GM21619 (cell line): ENCODE data around the gene SND1.

Source experiments
- ATAC-seq: cut with Tn5 transposase; IDR thresholded peaks from one replicate; pipeline ENCODE4 v1.9.1; 2021; ENCODE audit not compliant: unreplicated experiment

SND1 gene

DNA sequence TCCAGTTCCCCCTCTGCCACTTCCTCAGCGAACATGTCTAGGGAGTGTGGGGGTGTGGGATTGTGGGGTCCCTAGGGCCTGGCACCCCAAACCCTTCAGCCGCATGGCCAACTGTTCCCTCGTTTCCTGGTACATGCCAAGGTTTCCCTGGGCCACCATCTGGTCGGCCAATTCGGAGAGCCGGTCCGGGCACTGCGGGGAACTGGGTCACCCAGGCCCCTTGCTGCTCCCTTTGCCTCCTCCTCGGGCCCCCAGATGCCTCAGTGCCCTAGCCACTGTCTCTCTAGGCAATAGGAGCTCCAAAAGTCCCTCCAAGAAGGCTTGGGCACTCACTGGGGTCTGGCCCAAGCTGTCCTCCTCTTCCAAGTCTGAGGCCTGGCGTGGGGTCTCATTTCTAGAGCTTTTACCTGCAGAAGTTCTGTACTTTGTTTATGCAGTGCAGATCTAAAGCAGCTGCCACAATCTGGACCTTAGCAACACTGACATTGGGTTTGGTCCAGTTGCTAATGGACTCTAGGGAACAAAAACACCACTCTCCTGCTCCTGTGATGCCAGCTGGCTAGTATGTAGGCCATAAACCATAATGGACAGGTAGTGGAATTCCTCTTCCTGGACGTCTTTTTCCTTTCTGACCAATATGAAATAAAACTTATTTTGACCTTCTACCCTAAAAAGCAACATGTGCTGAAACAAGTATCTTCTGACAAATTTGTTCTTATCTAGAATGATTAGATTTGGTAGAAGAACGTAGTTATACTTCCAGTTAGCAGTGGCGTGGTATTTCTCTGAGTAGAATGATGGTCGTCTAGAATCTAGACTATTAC lies 206.3 kb downstream of the SND1 start:
- ATAC-seq, result no peak

DNA sequence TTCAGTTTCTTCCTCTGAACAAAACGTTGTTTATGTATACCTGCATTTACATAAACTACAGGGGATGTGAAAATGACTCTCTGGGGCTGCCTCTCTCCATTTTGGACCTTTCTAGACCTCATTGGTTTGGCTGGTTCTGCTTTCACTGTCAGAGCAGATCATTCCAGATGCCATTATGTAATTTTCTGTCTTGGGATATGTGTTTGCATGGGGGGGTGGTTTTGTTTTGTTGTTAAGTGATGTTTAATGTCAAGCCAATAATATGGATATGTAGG lies 206.9 kb downstream of the SND1 start:
- no peak for ATAC-seq

DNA sequence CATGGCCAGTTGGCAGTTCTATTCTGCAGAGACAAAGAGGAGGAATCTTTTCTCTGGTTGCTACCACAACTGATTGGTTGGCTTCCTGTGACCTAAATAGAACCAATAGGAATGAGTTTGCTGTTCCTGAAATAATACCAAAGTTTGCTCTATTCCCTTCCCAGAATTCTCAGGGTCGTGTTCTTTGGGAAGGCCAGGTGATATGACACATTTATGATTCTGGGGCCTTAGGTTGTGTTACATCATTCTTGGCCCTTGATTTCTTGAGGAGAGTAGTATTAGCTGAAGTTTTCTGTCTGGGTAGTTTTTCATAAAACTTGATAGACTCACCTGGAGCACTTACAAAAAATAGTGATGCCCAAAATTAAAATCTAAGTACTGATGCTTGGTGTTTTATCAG lies 207.3 kb downstream of the SND1 start:
- ATAC-seq, result no peak

DNA sequence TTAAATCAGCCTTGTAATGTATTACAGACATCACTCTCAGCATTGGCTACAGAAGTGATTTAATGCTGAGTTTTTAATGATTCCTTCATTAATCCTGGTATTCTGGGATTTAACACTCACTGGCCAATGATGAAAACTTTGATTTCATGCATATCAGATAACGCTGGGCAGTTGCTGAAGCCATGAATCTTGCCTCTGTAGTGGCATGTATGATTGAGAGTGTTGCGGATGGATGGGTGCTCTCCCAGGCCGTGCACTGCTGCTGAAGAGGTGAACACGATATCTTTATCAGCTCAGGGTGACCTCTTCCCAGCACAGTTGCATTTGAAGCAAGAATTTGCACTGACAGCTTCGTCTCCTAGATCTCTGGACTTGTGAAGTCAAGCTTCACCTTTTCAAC lies 210.5 kb downstream of the SND1 start:
- no peak for ATAC-seq

GRCh38 chr7:127863082-127863481 lies 211.1 kb downstream of the SND1 start:
- no peak for ATAC-seq

- no peak for ATAC-seq
Measured at GRCh38 chr7:127865466-127865865, 213.5 kb downstream of the SND1 start.

DNA sequence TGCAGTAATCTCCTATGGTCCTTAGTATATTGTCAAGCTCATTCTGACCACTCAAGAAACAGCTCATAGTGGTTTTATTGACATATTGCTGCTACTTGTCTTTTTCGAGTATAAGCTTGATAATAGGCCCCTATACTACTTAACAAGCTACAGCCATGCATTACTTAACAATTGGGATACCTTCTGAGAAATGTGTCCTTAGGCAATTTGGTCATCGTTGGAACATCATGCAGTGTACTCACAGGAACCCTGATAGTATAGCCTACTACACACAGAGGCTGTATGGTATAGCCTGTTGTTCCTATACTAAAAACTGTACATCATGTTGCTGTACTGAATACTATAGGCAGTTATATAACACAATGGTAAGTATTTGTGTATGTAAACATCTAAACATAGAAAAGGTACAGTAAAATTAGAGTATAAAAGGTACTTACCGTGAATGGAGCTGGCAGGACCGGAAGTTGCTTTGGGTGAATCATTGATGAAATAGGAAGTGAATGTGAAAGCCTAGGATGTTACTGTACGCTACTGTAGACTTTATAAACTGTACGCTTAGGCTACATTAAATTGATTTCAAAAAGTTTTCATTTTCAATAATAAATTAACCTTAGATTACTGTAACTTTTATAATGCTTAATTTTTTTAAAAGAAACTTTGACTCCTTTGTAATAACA lies 218.4 kb downstream of the SND1 start:
- ATAC-seq, result peak; percentile 80

- ATAC-seq, result no peak
Measured at GRCh38 chr7:127871226-127871625, 219.2 kb downstream of the SND1 start.

DNA sequence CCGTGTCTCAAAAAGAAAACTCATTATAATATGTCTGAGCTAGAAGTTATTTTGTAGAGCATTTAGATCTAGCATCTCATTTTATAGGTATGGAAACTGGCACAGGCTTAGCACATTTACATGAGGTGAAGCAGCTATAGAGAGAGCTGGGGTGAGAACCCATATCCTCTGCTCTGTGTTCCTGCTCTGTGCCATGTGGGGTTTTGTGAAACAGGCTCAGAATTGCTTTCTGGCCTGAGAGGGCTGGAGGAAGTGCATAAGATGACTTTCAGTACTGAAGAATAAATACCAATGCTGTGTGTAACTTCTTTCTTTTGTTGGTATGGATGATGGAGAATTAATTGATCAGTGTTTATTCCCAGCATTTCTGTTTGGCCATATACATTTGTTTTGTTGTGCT lies 220.1 kb downstream of the SND1 start:
- ATAC-seq, result peak; percentile 60

DNA sequence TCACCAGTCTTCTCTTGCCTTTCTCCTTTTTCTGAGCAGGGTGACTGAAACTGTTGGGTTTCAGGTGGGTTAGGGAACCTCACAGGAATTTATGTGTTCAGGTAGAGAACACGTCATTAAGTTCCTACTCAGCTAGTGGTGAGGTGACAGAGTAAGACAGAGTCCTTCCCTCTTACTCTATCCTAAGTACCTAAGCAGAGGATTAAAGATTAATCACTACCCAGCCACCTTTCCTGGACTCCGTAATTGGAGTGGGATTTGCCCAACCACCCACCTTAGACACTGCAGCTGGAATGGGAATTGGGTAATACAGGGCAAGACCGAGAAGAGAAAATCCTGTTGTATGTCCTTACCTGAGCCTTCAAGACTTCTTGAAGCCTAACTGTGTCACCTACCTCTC lies 221.2 kb downstream of the SND1 start:
- ATAC-seq, result no peak

- ATAC-seq, result no peak
Measured at GRCh38 chr7:127873715-127874636, 222.0 kb downstream of the SND1 start.

DNA sequence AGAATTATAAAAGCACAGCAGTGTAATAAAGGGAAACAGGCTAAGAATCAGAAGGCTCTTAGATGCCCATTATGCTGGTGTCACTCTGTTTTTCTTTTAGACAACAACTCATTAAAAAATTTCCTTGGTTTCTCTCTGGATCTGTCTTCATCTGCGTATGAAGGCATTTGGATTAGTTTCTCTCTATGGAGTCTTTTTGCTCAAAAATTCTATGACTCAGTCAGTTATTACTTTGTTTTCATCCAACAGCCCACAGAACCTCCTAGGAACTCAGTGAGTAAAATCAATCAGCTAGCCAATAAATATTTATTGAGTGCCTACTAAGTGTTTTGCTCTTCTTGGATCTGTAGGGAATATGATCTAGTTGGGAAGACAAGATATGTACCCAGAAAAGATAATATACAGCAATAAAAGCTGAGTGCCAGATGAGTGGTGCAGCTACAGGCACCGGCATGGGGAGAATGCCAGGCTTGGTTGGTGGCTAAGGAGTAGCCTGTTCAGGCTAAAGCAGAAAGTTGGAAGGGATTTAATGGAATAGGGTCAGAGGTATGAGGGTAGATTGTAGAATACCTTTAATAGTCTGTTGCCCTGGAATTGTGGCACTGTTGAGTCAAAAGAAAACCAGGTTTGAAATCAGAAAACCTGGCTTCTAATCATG lies 223.1 kb downstream of the SND1 start:
- no peak for ATAC-seq

DNA sequence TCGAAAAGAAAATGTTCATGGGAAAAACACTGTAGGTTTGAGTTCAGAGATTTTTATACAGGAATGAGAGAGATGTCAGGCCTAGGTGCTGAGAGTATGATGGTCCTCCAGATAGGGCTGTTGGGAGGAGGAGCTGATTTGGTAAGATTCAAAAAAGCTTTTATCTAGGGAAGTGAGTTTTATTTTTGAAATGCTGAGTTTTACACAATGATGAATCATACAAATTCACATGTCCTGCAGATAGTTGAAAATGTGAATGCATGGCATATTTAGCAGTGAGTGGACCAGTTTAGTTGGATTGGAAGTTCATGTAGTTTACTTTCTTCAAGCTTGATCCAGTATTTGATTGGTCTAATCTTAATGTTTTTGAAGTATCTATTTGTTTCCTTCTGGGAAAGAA lies 224.4 kb downstream of the SND1 start:
- ATAC-seq, result no peak

DNA sequence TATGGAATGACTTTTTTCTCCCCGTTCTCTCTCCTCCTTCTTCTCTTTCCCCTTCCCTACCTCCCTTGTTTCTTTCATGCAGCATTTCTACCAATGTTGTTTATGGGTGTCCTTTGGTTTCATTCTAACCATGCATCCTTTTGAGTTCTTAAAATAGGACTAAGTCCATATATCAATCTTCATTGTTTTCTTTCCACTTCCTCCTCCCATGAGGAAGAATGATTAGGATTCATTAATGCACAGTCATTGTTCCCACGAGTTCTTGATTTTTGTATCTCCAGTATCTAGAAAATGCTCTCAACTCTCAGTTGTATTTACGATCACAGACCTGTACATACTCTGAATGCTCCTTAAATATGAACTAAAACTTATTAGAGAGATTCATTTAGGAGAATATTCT lies 226.0 kb downstream of the SND1 start:
- ATAC-seq, result no peak

DNA sequence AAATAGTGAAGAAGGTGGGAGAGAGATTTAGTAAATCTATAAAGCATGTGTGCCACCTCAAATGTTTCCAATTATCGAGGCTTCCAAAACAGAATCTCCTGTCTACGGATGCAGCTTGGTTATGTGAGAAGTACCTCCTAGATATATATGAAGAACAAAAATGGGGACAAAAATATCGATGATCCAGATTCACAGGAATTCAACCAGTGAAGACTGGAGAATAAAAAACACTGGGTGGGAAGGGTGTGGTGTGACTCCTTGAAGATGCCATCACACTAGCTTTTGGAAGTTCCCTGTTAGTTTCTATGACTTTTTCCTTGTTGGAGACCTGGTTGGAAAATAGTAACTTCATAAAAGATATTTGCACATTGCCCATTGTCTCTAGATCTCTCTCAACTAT lies 226.8 kb downstream of the SND1 start:
- no peak for ATAC-seq

- ATAC-seq, result no peak
Measured at GRCh38 chr7:127879436-127879835, 227.4 kb downstream of the SND1 start.

DNA sequence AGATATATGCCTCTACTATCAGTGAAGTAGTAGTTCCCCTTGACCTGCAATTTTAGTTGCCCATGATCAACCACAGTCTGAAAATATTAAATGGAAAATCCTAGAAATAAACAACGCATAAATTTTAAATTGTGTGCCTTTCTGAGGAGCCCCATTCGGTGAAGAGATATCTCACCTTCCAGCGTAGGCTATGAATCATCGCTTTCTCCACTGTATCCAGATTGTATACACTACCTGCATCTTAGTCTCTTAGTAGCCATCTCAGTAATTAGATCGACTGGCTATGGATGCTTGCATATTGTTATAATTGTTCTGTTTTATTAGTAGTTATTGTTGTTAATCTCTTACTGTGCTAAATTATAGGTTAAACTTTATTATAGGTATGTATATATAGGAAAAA lies 227.9 kb downstream of the SND1 start:
- no peak for ATAC-seq

DNA sequence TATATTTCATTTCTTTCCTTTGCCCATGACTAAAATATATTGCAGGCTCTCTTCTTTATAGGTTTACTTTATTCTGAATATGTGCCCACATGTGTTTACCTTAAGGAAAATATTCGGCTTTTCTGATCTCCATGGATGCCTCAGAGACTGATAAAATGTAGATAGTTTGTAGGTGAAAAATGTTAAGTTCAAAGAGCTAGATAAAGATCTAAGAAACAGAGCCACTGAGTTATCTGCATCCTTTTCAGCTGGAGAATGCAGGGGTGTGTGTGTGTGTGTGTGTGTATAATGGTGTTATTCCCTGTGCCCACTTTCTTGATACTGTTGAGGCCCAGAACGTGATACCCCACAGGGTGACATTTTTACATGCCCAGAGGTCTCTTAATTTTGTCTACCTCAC lies 228.5 kb downstream of the SND1 start:
- no peak for ATAC-seq

DNA sequence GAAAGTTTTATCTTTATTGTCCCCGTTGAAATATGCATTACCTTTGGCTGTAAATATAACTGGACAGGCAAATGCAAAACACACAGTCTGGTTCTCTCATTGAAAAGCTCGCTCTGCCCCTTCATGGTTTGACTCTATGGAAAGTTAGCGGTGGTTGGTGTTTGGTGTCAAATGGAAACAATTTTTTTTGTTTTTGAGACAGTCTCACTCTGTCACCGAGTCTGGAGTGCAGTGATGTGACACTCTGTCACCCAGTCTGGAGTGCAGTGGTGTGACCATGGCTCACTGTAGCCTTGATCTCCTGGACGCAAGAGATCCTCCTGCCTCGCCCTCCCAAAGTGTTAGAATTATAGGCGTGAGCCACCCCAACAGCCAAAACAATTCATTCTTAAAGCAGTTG lies 229.6 kb downstream of the SND1 start:
- ATAC-seq, result no peak

- no peak for ATAC-seq
Measured at GRCh38 chr7:127882313-127882920, 230.4 kb downstream of the SND1 start.

DNA sequence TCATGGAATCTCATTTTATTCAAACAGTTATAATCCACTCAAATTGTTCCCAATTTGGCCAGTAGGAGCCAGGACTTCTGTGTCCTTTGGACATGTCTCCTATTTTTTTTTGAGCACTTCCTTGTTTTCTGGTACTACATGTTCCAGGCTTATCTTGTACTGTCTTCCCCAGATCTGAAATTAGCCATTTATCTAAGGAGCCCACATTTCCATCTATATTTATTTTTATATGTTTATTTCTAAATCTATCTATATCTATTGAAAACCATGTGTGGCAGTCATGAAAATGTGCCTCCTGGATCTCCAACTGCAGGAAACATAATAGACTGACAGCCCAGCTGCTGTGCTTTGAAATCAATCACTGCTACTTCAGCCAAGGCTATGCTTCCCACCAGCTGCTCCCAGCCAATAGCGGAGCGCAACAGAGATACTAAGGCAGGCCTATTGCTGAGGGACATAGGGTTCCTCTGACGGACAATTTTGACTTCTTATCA lies 232.1 kb downstream of the SND1 start:
- ATAC-seq, result no peak
